ENCODE results near the gene CBLB.

Gene CBLB

DNA sequence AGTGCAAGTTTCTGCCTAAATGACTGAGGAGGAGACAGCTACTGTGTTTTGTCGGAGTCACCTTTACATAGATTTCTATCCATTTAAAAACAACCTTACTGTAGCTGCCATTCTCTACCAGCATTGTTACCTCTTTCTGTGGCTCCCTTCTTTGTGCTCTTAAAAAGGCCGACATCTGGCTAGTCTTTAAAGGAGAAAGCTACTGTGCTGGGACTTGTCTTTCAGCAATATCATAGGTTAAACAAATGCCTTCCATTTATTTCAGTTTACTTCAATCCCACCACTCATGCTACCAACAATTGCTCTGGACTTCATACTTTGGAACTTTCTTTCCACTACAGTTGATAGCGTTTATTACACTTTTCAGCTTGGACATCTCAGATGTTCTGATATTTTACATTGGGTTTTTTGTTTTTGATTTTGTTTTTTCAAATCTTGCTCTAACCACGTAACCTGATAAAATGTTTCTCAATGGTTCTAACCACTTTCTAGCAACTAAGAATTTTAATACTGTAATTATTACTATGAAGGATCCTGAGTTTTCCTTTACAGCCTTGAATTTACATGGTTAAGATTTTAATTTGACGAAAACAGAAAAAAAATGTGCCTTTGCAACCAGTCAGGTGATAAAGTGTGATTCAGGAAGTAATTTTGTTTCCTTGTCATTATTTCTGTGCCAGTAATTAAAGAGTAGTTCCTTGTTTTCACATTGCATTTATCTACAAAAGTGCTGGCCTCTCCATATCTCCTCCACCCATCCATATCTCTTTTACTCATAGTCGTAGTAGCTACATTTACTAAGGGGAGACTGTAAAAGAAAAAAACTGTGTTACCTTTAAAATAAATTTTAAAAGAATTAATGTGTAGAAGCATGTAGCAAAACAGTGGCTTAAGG lies 1.3 kb upstream of the CBLB start:
- no peak for DNase-seq (ENCODE audit: low spot score)

DNA sequence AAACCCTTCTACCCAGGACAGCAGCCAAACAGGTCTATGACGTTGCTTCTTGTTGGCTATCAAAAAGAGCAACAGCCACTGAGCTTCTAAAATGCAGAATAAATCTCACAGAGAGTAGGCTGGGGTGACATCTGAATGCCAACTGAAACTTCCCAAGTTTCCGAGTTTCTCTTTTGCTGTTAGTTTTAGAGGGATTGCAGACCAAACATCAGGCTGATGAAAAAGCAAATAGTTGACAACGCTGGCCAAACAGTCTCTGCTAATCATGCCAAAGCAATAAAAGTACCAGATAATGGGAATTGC lies 670 bp upstream of the CBLB start:
- DNase-seq (ENCODE audit: low spot score), result no peak

DNA sequence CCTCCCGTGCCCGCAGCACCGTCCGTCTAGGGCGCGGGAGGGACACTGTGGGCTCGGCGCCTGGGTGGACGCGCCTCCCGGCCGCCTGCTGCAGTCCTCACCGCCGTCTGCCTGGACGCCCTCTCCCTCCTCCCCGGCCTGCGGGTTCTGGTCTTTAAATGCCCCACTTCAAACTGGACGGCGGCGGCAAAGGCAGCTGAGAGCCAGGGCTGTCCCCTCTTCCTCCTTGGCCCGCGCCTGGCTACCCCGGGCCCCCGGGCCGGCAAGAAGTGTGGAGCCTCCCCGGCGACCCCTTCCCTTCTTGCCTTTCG lies 426 bp downstream of the CBLB start:
- DNase-seq (ENCODE audit: low spot score), result peak; percentile 42

DNA sequence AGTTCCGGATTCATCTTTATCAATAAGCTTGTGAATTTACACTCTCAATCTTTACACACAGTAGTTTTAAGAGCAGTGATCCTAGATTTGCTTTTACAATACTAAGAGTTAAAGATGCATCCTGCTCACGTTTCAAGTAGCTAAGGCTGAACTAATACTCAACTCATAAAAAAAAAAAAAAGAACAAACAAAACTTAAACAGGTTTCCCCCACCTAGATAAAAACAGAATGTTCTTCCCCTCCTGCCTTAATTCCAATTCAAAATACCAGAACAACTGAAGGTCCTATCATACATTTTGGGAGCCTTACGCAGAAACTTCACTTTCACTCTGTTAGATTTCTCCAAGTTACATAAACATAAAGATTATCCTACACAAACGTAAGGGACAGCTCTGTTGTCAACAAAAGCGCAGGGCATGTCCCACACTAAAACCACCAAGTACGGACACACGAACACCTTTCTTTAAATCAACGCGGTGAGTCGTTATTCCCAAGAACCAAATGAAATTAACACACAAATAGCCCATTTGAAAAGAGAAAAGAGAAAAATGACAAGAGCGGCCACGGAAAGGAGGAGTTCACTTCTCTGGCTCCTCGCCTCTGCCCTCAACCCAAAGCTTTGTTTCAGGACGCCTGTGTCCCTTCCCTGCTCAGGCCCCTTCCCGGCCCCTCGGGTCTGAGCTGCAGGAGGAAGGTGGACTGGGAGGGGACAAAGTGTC lies 941 bp downstream of the CBLB start:
- no peak for DNase-seq (ENCODE audit: low spot score)

DNA sequence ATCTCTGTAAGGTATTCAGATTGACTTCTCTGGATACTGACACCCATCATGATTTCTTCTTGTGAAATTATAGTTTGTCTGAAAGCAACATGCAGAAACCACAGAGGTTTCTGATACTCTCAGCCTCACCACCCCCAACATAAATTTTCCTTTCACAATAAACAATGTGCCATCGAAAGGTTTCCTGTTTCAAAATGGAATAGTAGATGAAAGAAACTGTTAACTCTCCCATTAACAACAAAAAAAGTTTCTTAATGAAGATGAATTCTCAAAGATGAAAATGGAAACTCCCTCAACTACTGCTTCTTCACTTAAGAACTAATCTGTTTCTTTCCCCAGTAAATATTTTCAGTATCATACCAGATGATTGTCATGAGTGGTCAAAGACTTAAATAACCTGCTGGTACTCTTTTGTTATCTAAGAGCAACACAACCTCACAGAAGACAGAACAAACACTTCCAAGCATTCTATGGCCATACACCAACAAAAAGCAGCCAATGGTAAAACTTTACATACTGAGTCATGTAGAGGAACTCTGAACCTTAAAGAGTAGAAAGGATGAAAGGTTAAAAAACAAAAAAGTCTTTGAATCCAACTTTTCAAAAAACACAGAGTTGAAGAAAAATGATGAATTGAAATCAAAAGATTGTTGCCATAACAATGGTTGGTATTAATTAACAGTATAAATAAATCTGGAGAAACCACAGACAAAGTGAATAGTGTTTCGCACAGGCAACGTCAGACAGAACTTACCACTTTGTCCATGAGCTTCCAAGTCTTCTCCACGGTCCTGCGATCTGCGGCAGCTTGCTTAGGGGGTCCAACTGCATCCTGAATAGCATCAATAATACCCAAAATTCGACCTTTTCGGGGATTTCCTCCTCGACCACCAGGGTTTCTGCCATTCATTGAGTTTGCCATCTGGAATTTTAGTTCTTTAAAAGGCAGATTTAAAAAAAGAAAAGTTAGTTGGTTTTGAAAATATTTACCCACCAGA lies 1.9 kb downstream of the CBLB start:
- DNase-seq (ENCODE audit: low spot score), result no peak

DNA sequence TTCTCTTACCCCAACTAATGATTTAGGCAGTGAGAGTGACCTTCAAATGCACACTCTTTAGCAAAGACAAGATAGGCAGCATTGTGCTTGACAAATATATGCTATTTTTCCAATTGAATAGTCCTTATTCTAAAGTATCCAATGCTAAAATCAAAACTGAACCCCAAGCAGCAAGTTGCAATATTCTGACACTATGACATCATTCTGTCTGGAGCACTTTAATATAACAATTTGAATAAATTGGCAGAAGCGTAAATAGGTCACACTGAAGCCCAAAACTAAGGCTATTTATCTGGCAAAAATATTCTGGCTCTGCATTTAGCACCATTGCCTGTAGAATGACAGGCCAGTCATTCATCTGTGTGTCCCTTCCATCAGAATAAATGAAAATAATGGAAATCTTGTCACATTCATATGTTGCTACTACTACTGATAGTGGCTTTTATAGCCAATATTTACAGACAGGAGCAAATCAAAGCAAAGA lies 2.9 kb downstream of the CBLB start:
- DNase-seq (ENCODE audit: low spot score), result no peak

DNA sequence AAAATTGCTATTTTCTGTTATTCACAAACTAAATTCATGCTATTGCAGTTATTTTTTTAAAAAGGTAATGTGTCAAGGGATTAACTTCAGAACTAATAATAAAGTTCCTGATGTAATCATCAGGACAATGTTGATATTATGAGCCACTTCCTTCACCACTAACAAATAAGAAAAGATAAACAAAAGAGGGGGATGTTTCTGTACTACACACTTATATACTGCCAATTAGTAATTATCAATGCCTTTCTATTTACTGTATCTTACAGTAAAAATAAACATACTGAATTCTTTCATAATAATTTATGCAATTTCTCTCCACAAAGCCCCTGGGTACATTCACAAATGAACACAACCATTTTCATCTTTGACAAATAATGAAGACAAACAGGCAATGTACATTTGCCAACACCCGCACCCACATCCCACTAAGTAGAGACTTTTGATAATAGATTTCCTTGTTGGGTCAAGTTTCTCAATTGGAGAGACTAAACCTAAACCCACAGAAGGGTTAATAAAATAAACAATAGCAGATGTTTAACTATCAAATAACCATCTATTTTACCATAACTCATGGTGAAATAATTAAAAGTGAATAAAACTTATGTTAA lies 3.7 kb downstream of the CBLB start:
- DNase-seq (ENCODE audit: low spot score), result no peak

DNA sequence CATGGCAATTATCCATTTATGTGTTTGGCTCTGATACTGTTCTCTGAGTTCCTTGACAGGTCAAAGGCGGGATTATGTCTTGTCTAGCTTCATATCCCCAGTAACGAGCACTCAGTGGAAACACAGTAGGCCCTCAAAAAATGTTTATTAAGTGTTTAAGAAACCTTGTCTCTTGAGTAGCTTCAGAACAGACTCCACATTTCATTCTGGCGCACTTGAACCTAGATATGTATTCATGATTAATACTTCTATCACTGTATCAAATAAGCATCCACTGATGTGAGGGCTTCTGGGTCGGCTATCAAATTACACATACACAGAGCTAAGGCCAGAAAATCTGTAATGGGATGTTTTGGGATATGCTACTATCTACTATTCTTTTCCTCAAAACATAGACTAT lies 4.6 kb downstream of the CBLB start:
- no peak for DNase-seq (ENCODE audit: low spot score)

DNA sequence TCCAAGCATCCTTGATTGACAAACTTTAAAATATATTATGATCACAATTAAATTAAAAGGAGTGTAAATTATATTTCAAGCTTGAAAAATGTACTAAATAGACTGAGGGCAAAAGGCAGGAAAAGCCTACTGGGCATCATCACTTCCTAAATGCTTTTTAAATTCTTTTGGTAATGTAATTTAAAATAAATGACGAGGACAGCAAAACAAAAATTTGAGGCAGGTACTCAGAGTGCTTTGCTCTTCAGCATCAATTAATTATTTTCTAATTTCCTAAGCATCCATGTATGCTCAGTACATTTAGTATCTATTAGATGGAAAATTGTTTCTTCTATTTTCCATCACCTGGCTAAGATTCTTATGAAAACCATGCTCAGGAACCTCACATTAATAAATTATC lies 5.2 kb downstream of the CBLB start:
- DNase-seq (ENCODE audit: low spot score), result no peak

DNA sequence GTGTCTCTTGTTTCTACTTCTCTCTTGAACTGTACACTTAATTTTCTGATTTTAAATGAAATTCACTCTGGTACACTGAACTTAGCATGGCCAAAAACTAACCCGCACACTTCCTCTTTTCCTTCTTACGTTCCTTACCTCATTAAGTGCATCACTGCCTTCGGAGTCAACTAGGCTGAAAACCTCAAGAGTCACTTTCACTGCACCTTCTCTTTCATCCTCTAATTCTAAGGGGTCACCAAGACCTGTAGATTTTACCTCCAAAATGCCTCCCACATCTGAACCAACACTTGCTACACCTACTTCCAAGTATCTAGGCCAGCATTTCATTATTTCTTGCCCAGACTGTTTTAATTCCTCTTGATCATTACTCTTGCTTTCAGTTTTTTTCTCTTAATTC lies 6.6 kb downstream of the CBLB start:
- no peak for DNase-seq (ENCODE audit: low spot score)

DNA sequence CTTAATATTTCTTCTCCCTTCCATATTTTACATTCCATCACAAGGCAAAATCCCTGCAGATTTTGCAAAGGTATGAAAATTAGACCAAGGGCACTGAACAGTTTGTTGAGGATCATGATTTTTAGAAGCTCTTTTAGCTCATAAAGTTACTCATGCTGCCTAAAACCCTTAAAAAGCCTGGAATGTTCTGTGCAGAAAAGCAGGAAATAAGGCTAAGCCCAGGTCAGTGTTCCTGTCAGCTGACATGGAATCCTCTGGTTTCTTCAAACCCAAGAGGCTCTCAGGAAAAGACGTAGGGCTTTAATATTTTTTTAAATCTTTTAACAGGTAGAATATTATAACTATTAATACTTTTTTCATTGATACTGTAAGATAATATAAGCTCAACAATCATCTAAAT lies 8.2 kb downstream of the CBLB start:
- DNase-seq (ENCODE audit: low spot score), result no peak

DNA sequence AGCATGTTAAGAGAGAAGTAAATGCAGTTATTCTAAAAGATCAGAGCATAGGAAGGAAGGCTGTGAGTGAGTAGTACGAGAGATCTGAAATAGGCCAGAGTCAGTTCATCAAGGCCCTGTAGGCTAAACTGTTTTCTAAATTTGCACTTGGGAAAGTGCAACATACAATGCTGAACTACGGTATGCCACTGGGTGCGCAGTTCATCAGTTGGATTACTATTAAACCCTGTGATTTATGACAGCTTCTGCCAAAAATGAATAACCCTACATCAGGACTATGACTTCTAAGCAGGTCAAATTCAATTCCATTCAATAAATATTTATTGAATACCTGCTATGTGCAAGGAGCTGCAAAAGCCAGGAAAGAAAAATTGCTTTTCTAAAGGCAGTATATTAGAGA lies 10.8 kb downstream of the CBLB start:
- no peak for DNase-seq (ENCODE audit: low spot score)

DNA sequence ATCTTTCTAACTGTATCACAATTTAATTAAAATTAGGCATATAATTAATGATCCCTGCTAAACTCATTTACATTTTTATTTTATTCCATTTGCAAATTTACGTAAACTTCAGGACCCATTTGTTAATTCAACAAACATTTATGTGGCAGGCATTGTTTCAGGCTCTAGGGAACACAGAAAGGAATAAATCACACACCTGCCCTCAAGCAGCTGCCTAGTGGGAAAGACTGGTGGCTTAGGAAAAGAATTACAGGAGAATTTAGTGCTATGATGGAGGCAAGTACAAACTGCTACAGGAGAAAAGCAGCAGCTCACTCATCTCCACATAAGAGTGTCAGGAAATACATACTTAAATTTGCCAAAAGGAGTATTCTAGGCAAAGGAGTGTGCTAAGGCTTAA lies 11.2 kb downstream of the CBLB start:
- DNase-seq (ENCODE audit: low spot score), result no peak

DNA sequence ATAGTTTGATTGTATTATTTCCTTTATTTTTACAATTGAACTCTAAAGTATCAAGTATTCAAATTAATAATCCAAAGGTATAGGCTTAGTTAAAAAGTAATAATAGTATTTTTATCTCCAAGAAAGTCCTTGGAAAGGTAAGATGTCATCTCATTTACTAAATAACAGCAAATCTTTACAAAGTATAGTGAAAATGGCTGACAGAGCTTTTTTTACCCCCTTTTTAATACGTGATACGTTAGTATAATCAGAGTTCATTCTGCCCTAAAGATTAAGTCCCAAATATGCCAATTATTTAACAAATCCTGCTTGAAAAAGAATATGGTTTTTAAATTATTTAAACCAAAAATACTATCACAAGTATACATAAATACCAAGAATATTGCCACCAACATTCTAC lies 12.2 kb downstream of the CBLB start:
- no peak for DNase-seq (ENCODE audit: low spot score)

DNA sequence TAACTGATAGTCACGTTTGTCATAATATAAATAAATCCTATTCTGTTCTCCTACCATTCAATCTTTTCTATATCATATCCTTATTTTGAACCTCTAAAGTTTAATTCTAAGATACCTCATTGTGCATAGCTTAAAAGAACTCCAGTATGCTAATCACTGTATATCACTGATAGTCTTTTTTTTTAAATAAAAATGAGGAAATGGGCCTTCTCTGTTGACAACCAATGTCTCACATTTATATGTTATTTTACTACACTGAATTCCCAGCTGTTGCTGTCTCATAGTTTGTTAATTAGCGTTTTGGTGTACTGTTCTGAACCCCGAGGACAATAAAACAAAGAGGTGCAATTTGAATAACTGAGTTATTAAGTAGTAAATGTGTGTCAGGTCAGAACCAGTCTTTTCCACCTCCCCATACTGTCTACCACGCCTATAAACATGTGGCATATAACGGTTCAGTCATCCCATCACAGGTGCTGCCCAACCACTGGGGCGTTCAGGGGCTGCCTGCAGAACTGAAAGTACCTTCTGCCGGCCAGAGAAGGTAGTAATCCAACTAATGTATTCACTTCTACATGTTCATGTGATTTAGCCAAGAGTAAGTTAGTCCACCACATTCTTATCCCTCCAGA lies 14.9 kb downstream of the CBLB start:
- no peak for DNase-seq (ENCODE audit: low spot score)

DNA sequence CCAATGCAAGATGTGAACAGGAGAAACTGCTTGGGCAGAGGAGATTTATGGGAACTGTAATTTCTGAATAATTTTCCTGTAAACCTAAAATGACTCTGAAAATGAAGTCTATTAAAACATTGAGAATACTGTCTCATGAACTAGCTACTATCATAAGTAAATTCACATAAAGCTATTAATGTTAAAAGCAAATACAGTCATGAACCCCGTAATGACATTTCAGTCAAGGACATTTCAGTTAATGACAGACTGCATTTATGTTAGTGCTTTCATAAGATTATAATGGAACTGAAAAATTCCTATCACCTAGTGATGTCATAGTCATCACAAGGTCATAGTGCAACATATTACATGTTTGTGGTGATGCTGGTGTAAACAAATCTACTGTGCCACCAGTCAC lies 17.2 kb downstream of the CBLB start:
- DNase-seq (ENCODE audit: low spot score), result no peak

DNA sequence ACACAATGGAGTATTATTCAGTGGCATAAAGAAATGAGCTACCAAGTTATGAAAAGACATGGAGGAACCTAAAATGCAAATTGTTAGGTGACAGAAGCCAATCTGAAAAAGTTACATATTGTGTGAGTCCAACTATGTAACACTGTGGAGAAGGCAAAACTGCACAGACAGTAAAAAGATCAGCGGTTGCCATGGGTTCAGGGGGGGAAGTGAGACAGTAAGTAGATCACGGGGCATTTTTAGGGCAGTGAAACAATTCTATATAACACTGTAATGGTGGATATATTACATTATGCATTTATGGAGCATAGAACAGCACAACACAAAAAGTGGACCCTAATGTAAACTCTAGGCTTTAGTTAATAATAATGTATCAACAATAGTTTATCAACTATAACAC lies 17.6 kb downstream of the CBLB start:
- no peak for DNase-seq (ENCODE audit: low spot score)

DNA sequence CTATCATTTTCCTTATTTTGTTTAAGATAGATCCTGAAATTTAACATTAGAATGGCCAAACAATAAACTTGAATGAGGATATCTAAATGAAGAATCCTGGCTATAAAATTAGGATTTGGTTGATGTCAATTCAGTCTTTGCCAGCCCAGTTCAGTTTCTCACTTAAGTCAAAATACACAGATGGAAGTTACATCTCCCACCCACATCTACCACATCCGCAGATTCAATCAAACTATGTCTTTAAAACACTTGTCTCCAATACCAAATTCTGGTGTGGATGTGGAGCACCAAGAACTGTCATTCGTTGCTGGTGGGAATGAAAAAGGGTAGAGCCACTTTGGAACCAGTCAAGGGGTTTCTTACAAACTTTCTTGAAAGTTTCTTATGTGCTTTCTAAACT lies 18.2 kb downstream of the CBLB start:
- DNase-seq (ENCODE audit: low spot score), result no peak

DNA sequence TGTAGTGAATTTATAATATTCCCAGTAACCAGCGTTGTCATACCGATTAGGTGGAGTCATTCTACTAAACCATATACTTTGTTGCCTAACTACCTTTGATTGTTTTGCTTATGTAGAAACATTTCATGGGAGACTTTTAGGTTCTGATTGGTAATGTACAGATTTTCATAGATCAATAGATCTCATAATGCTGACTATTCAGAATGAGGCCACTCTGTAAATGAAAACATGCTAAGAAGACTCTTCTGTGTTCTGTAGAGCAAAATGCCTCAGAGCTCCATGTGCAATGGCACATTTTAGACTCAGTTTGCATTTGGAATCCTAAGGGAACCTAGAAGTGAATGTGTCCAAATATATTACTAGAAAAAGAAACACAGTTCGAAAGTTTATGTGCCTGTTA lies 20.0 kb downstream of the CBLB start:
- DNase-seq (ENCODE audit: low spot score), result no peak

DNA sequence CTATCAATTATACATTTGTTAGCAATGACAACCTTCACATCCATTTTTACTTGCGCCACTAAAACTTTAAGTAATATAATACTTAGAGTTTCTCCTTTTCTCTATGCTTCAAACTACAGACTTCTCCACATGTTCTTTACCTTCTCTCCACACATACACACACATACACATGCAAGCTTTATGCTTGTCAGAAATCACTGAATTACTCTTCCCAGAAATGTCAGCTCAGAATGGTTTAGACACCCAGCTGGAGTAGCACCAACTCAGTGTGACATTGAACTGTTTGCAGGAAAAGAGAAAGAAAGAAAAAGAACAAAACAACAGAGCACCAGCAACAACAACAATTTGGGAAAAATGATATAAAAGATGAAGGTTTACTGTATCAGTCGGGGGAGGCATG lies 20.9 kb downstream of the CBLB start:
- no peak for DNase-seq (ENCODE audit: low spot score)

DNA sequence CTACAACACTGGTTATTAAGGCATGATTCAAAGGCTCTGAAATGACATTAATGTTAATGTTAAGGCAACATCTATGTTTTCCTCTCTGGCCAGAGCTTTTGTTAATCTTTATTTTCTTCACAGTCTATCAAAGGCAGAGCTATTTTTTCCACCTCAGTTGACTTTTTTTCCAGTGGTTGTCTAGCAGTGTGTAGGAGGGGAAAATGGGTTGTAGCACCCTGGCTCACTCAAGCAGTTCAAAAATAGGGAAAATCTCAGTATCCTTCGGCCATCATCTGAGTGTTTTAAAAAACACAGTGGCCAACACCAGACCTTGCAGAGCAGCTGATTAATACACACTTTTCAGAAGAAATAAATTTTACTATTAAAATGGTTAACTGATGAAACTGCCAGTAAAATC lies 21.4 kb downstream of the CBLB start:
- DNase-seq (ENCODE audit: low spot score), result no peak

DNA sequence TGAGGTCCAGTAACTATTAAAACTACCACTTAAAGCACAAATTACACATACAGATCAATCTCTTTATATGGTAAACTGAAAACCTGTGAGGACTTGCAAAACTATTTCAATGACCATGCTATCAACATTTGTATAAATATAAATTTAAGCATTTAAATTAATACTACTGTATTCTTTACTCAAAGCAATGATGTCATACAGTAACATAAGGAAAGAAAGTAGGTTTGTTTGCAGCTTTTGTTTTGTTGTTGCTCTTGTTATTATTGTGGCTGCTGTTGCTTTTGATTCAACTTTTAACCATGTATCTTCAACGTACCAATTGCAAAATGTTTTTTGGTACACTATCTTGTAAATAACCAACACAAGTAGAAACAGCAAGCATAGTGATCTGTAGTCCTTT lies 22.0 kb downstream of the CBLB start:
- no peak for DNase-seq (ENCODE audit: low spot score)

Data from hepatic stellate cell (primary cell).